Measurements from ENCODE around the gene COX8A.

- no peak for TF ChIP-seq EZH2 (optimal IDR thresholded peaks at IDR 0.05; ENCODE audit: low read depth, low read length)
- TF ChIP-seq, protein P1, sequence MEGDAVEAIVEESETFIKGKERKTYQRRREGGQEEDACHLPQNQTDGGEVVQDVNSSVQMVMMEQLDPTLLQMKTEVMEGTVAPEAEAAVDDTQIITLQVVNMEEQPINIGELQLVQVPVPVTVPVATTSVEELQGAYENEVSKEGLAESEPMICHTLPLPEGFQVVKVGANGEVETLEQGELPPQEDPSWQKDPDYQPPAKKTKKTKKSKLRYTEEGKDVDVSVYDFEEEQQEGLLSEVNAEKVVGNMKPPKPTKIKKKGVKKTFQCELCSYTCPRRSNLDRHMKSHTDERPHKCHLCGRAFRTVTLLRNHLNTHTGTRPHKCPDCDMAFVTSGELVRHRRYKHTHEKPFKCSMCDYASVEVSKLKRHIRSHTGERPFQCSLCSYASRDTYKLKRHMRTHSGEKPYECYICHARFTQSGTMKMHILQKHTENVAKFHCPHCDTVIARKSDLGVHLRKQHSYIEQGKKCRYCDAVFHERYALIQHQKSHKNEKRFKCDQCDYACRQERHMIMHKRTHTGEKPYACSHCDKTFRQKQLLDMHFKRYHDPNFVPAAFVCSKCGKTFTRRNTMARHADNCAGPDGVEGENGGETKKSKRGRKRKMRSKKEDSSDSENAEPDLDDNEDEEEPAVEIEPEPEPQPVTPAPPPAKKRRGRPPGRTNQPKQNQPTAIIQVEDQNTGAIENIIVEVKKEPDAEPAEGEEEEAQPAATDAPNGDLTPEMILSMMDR (IDR thresholded peaks at IDR 0.05; ENCODE audit: low read length): no peak
These were observed 44.8 kb upstream of the COX8A start for GRCh38 chr11:63929616-63930015.
